Left renal cortex interstitium (tissue), 4 donors: ENCODE data around the gene PRLR. TPM values are rescaled to one million over a fixed set of nuclear protein-coding genes. Genes with fewer than 3 reads are reported as not detected.

Experiments used
- DNase-seq, 4 donors: peaks; one replicate each; pipeline ENCODE4 v3.0.0-alpha.2; 2013; ENCODE audit warnings: low read depth in 4 of 4, low spot score in 2 of 4, missing footprints in 1 of 4
- polyA plus RNA-seq, 4 donors: library from polyadenylated mRNA; unstranded; fragments of 120-200 nt; gene quantifications; one replicate each; pipeline ENCODE4 v1.2.1, GENCODE V29; 2013; ENCODE audit not compliant: insufficient read length in 4 of 4

Gene PRLR
- polyA plus RNA-seq, 4 donors = 22.8 to 47.8 (median 38.7) TPM

DNA sequence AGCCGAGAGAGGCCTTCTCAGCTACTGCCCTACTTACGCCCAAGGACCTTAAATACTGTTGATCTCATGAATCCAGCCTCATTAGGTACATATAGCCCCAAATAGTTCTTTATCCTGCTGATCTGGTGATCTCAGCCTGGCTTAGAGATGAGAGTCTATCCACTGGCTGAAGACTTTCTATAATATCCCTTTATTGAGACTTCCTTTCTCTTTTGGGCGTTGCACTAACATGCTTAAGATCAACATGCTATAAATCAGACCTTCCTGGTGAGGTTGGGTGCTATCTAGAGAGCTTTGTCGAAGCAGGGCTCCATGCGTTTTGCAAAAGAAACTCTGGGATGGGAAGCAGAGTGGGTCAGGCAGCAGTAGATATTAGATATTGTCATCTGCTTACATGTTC, 138.6 kb downstream of the PRLR start:
- DNase-seq = no peak

DNA sequence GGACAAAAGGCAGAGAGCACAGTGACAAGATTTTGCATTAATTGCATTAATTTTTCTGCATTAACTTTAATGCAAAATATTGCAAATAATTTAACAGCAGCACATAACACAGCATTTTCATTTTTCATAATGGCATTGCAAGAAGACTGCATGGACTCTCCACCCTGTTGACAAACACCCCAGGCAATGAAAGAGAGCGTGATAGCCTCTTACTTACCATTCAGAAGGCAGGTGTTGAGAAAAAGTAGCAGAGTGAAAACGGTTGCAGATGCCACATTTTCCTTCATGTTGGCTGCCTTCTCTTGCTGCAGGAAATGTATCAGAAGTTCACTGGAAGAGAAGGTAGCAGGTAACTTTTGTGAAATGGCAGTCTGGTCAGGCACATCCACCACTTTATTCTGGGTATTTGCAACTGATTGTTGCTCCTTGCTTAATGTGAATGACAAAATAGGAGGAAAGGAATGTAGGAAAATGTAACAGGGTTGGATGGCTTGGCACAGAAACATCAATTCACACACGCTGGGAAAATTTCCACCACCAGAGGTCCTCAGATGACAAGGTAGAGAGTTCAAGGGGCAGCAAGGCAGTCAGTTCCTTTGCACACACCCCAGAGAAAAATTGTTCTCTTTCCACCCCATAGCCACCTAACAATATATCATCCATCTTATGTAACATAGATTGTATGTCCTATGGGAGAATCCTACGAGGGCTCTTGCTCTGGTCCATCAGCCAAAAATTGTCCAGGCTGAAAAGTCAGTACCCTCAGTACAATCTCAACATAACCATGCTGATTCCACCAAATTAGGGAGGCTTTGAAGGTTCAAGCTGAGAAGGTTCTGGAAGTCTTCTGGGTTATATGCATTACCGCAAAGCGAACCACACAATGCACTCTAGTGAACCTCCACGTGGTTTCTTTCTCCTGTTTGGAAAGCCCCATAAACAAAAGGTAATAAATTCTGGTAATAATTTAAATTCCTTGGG, 140.7 kb downstream of the PRLR start:
- peak in 2 of 4 donors; percentile 39 to 57 for DNase-seq

DNA sequence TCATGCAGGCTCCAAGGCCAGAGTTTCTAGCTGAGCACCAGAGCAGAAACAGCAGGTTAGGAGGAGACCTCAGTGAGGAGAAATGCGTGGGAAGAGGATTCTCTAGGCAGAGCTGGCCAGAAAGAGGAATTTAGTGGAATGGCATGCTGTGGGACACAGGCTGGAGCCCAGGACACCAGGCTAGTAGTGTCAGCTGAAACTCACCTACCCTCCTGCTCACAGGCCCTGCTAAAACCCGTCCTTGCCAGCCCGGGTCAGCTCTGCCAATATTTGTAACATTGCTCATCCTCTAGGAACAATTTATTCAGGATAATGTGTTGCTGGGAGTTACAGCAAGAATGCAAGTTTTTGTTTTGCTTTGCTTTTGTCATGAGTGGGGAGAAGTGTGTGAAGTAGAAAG, 142.3 kb downstream of the PRLR start:
- no peak for DNase-seq

DNA sequence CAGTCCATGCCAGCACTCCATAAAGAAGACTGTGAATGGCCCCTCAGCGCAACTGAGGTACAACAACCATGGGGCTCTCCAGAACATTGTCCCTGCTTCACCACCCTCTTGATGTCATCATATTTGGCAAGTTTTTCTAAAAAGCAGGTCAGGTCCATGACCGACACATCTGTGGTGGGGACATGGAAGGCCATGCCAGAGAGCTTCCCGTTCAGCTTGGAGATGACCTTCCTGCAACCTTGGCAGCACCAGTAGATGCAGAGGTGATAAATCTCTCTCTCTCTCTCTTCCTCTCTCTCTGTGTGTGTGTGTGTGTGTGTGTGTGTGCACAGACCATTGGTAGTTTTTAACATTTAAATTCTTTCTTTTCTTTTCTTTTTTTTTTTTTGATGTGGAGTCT, 147.1 kb downstream of the PRLR start:
- DNase-seq = no peak

DNA sequence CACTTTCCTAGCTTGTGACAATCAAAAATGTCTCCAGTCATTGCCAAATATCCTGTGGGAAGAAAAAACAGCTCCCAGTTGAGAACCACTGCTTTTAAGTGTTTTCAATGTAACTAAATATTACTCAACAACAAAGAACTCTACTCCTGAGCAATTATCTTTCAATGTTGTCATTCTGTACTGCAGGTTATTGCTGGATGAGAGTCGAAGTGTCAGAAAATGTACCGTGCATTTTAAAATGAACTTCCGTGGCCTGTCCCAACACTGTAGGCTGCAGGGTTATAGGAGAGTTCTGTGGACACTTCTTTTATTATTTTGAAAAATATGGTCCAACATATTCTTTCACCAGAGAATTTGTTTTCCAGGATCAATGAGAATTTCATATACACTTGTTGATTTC, 147.8 kb downstream of the PRLR start:
- no peak for DNase-seq

DNA sequence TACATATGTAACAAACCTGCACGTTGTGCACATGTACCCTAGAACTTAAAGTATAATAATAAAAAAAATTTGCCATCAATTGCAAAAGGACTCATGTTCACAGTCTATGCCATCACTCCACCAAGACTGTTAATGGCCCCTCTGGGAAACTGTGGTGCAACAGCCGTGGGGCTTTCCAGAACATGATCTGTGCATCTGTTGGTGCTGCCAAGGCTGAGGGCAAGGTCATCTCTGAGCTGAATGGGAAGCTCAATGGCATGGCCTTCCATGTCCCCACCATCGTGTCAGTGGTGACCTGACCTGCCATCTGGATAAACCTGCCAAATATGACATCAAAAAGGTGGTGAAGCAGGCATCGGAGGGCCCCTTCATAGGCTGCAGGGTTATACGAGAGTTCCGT, 149.2 kb downstream of the PRLR start:
- DNase-seq = no peak

DNA sequence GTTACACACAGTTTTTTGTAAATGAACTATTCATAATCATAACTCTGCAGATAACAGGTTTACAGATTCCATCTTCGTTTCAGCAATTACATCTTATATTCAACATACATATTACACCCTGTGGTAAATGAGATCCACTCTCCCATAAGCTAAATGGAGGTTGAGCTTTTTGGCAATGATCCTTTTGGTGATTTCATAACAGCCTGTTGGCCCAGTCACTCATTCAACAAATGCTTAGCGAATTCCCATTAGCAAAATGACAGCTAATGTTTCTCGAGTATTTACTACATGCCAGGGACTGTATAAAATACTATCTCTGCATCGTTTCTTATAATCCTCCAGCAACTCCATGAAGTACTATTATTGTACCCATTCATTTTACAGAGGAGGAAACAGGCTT, 157.1 kb downstream of the PRLR start:
- no peak for DNase-seq

DNA sequence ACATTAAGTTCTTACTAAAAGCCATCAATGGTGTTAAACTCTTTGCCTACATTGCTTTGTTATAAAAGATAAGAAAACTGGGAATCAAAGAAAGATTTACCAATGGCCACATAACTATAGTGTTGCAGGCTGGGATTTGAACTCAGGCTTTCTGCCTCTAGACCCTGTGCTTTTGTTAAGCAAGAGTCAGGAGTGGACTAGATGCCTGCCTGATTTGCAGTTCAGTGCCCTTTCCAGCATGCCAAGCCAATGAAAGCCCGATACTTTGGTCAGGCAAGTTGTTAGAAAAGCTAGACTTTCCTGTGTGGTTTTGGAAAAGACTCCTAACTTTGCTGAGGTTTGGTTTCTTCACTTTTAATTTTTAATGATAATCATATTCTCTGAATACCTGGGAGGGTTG, 161.1 kb downstream of the PRLR start:
- no peak for DNase-seq

DNA sequence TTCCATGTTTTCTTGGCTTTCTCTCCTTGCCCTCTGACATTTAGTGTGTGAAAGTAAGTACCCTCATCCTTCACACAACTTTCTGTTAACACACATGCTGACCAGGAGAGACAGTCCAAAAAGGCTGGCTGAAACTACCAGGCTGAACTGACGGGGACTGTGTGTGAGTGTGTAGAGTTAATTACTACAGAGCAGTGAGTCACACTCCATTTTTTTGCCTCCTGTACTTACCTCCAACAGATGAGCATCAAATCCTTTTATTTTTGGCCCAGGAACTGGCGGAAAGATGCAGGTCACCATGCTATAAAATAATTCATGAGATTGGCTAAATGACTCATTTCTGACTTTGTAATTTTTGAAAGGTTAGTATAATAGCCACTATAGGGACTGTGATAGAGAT, 162.3 kb downstream of the PRLR start:
- no peak for DNase-seq

DNA sequence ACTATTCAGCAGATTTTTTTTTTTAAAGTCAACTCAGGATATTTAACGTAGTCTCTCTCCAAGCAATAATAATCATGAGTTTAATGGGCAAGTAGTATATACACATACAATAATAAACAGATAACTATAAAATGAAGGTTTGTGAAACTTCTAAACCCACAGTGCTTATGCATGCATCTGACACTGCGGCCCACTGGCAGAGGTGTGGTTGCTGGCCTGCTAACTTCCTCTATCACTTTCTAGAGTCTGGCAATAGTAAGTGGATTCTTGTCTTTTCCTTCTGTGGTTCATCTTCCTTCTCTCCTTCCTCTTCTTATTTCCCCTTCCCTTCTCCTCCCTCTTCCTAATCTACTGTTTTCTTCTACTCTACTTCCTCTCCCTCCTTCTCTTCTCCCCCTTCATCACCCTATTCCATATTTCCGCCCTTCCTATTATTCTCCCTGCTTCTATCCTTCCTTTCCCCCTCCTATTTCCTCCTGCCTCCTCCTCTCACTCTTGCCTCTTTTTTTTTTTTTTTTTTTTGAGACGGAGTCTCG, 164.0 kb downstream of the PRLR start:
- DNase-seq = no peak

DNA sequence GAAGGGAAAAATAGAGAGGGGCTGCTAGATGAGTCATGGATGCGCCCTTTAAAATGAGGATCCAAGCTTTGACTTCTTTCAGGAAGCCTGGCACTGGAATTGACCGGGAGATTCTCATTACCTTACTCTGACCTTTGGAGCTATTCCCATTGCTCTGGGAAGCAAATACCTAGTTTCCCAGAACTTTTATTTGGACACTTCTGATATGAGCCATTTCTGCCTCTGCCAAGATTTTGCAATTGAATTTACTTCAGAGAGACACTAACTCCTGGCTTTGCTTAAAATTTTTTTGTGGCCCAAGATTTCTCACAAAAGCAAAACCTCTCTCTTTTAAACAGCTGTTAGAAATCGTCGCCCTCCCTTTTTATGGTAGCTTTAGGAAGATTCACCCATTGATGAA, 166.9 kb downstream of the PRLR start:
- DNase-seq = no peak

DNA sequence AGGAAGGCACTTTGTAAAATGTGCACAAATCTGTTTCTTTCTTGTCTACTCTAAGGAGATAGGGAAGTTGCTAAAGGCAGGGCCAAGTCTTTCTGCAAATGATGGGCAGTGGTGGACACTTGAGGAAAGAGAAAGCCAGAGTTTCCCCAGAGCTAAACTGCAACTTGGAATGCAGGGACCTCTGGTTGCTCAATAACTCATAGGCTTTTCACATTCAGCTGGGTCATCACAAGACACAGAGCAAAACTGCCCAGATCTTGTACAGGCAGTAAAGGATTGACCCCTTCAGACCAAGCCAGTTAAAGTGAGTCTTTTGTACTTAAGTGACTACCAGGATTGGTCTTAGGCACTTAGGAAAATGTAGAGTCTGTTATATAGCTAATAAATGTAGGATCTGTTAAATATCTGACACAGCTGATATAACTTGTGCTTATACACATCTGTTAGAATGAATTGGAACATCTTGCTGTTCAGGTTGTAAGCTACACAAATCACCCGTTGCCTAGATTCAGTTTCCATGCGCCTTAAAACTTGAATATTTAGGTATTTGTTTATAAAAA, 169.0 kb downstream of the PRLR start:
- DNase-seq = no peak

DNA sequence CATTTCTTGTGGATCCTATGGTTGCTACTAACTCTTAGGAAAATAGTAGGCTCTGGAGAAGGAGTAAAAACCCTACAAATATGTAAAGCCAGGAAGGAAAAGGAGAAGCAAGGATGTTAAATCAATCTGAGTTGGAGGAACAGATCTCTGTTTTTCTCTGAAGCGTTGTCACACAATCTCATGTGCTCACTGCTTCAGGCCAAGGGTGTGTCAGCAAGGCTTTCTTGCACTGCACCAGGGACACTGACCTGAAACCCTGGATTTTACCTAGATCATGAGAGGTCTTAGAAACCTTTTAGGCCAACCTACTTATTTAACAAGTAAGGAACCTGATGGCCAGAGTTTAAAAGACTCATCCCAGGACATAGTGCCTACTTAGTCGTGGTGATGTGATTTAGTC, 170.1 kb downstream of the PRLR start:
- DNase-seq = no peak

DNA sequence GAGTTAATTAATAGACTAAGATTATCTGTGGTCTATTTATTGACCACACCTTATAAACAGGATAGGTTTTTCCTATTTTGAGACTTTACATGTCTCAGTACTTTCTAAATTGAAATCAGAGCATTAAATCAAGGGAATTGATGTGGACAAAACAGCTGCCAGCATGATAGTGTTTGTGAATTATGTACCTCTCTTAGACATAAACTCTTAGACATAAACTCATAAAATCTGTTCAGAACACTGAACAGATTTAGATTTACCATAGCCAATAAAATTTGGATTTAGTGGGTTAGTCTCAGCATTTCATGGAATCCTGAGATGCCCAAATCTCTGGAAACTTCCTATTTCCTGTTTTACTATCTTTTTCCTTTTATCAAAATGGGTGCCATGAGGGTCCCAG, 171.0 kb downstream of the PRLR start:
- no peak for DNase-seq

DNA sequence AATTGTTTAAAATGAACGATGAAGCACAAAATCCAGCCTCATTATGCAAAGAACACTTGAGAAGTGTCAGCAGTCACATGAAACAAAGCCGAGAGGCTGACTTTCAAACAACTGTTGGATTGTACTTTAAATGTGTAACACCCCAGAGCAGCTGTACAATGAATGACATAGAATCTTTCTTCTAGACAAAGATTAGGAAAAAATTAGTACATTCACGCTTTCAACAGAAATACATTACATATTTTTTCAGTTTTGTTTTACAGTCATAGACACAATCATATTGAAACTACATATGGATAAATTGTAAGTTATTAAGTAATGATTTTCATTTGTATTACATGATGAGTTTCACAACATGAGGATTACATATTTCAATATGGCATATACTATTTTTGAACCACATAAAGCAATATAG, 171.9 kb downstream of the PRLR start:
- no peak for DNase-seq

DNA sequence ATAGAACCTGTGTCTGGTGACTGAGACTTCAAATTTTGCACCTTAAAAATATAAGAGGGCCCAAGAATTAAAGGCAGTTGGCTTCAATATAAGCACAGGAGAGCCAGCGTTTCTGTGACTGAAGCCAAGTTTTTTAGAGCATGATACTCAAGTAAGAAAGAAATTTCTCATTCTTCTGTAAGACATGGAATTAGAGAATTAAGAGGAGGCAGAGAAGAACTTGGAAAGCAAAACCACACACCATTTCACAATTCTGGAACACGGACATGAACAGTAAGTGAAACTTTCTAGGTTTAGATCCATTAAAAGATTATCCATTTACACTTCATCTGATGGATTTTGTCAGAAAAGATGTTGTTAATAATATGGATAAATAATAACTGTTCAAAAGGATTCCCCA, 173.6 kb downstream of the PRLR start:
- no peak for DNase-seq

DNA sequence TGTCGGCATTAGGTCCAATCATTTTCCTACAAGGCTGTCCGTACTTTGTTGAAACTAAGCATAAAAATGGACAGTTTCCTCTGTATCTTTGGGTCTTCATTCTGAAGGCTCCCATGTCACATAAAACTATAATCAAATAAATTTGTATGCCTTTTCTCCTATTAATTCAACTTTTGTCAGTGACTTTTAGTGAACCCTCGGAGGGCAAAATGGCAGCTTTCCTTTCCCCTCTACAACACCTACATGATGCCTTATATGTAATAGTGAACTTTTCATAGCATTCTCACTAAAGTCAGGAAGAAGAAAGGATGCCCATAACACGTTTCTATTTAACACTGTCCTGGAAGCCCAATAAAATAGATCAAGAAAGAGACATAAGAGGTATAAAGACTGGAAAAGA, 177.4 kb downstream of the PRLR start:
- no peak for DNase-seq

DNA sequence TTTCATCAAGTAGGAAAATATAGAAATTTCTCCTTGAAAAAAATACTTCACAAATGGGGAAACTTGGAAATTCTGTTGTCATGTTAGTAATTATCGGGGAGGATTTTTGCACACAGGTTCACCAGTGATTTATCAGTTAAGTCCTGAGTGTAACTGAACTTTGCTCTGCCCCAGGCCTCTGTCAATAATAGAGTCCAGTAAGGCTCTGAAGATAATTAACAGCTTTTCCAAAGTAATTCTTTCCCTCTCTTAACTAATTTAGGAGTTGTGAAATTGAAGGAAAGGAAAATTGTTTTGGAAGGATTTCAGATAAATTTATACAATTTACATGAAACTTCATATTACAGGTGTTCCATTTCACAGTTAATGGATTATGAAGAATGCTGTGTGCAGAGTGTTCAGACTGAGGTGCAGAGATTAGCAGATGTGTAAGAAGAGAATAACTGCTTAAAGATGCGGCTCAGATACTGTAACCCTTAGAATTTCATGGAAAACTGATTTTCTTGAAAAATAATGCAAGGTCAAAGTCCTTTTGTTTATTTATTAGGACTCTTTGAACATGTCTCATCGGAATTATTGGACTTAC, 179.7 kb downstream of the PRLR start:
- DNase-seq = no peak

DNA sequence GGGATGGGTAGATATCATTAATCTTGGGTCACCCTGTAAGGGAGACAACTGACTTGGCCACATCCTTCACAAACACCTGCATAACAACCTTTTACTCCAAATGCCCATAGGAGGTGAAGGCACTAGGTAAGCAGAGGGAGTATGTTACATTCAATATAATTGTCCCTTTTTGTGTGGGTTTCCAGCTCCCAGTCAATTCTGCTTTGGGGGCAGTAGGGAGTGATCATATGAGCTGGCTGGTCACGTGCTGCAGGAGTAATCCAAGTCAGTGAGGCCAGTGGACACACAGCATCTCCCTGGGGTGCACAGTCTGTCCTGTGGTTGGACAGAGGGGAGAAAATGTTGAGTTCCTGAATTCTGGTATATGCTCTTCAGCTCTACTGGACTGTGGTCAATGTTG, 181.4 kb downstream of the PRLR start:
- no peak for DNase-seq

DNA sequence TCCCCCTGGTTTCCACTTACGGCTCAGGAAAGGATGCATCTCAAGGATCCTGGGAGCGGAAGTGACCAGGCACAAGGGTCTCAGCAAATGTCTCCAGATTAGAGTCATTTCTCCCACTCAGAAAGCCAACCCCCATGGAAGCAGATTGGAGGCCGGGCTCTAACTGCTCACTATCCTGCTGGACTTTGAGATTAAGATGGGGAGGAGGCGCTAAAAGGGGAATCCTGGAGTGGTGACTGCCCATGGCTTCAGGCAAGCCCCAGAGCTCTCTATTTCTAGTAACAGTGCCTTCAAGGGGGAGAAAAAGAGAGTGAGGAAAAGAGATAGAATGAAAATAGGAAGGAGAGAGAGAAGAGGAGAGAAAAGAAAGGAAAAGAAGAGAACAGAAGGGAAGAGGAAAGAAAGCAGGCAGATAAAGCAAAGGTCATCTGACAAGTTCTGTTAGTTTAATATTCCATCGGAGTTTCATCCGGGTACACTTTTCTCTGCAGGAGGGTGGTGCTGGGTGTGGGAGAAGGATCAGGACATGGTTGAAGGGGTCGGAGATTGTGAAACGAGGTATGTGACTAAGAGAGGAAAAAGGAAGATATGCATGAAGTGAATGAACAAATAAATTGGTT, 182.4 kb downstream of the PRLR start, which contains the start of gene AGXT2:
AGXT2 (minus strand) TSS at position 165 of the 620 bp plus-strand sequence; CDS start at position 108, 57 bp downstream.
- DNase-seq = no peak

DNA sequence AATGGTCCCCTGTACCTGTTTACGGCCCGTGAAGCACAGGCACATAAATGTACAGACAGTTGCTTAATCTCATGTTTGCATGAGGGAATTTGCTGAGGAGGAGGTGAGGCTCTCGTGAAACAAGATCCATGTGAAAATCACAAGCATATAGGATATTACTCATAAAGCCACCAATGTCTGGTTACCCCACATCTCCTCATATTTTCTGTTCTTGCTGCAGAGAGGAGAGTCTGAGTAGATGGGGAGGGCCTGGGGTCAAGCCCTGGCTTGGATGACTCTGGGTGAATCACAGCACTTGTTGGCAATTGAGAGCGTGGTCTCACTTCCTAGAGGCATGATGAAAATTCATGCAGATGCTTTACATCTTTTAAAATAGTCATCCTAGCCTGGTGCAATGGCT, 183.5 kb downstream of the PRLR start:
- DNase-seq = no peak
